ENCODE data around the gene APOH.
A peak's percentile ranks its signal among the peaks of the same experiment; 100 is the strongest.

The APOH gene

GRCh38 chr17:66234611-66235010, 5.4 kb upstream of the APOH start:
- no peak for DNase-seq

- no peak for DNase-seq
Measured at GRCh38 chr17:66233023-66233753, 4.0 kb upstream of the APOH start.

- no peak for DNase-seq
Measured at GRCh38 chr17:66230922-66231591, 1.8 kb upstream of the APOH start.

- DNase-seq: no peak
Measured at GRCh38 chr17:66229783-66230538, 746 bp upstream of the APOH start.

- no peak for DNase-seq
Measured at GRCh38 chr17:66227212-66228045, 1.8 kb downstream of the APOH start.

- DNase-seq: no peak
Measured at GRCh38 chr17:66222798-66223350, 6.3 kb downstream of the APOH start.

GRCh38 chr17:66221755-66222530, 7.3 kb downstream of the APOH start:
- DNase-seq: no peak

GRCh38 chr17:66221343-66221742, 7.9 kb downstream of the APOH start:
- no peak for DNase-seq

GRCh38 chr17:66220079-66220835, 9.0 kb downstream of the APOH start:
- DNase-seq: no peak

- no peak for DNase-seq
Measured at GRCh38 chr17:66215529-66215911, 13.7 kb downstream of the APOH start.

GRCh38 chr17:66214884-66215528, 14.2 kb downstream of the APOH start:
- DNase-seq: no peak

- no peak for DNase-seq
Measured at GRCh38 chr17:66211047-66211810, 18.0 kb downstream of the APOH start.

- DNase-seq: no peak
Measured at GRCh38 chr17:66210208-66210574, 19.0 kb downstream of the APOH start.

- DNase-seq: no peak
Measured at GRCh38 chr17:66207936-66208335, 21.3 kb downstream of the APOH start.

GRCh38 chr17:66203274-66204015, 25.8 kb downstream of the APOH start:
- DNase-seq: no peak

- peak in 3 of 5 donors; percentile 20 to 53 (median 27) for DNase-seq
Measured at GRCh38 chr17:66200685-66201092, 28.5 kb downstream of the APOH start.

GRCh38 chr17:66198242-66198641, 31.0 kb downstream of the APOH start:
- no peak for DNase-seq

- no peak for DNase-seq
Measured at GRCh38 chr17:66192378-66192687, 36.9 kb downstream of the APOH start.

Measured in T-helper 1 cell (primary cell).